ENCODE measurements around the gene PPM1N.

GRCh38 chr19:45523642-45524256 is 25.5 kb downstream of the PPM1N start:
- TF ChIP-seq CTCF (conservative IDR thresholded peaks at IDR 0.05; ENCODE audit: low read depth, low read length) (peak; percentile 82), EZH2 (IDR thresholded peaks at IDR 0.05; ENCODE audit: low read length, unreplicated experiment) (no peak)

All from PC-3 (cell line).